Stomach (tissue), 4 donors: ENCODE data around the gene CCL3.

Source experiments
- CTCF ChIP-seq, 7 experiments: fragments of 450-650 bp in 4 of 7; fragments of 200-600 bp in 3 of 7; sonication (generic) in 3 of 7; IDR thresholded peaks; one replicate each; pipeline ENCODE4 v1.5.1; 2016 to 2019; ENCODE audit warnings: antibody characterized with exemption in 7 of 7, control low read depth in 2 of 7, mild to moderate bottlenecking in 1 of 7
- POLR2AphosphoS5 ChIP-seq, 3 donors: sonication (generic); formaldehyde crosslinking; IDR thresholded peaks; one replicate each; pipeline ENCODE4 v1.6.1; 2016; ENCODE audit warnings: antibody characterized with exemption in 3 of 3

GRCh38 chr17:36089339-36089865, 541 bp downstream of the CCL3 start:
- TF ChIP-seq CTCF (IDR thresholded peaks at IDR 0.05) (no peak), POLR2AphosphoS5 (IDR thresholded peaks at IDR 0.05) (no peak)
